Esophagus (tissue), 2 donors: ENCODE data around the gene MCMBP. TPM values are rescaled to one million over a fixed set of nuclear protein-coding genes. Genes with fewer than 3 reads are reported as not detected.
"Not testable (repeated sequence)": the region's sequence is repeated elsewhere in the genome, so short reads cannot be mapped to it uniquely, and the experiment has no call there.

Source experiments
- H3K27ac ChIP-seq, 2 donors: one replicate each; pipeline ENCODE4 v1.5.1; 2013; ENCODE audit warnings: low read depth in 2 of 2, mild to moderate bottlenecking in 2 of 2, inconsistent platforms in 1 of 2, low read length in 1 of 2, moderate library complexity in 1 of 2
- H3K27me3 ChIP-seq, 2 donors: one replicate each; pipeline ENCODE4 v1.6.1; 2013; ENCODE audit warnings: low read length in 2 of 2, control low read depth in 1 of 2, mild to moderate bottlenecking in 1 of 2; ENCODE audit not compliant: insufficient read depth in 2 of 2, control insufficient read depth in 1 of 2
- H3K36me3 ChIP-seq, 2 donors: one replicate each; pipeline ENCODE4 v1.6.1; 2013; ENCODE audit warnings: low read length in 1 of 2; ENCODE audit not compliant: control insufficient read depth in 2 of 2, insufficient read depth in 2 of 2
- H3K4me1 ChIP-seq, 2 donors: one replicate each; pipeline ENCODE4 v1.6.1; 2013; ENCODE audit warnings: low read length in 1 of 2; ENCODE audit not compliant: control insufficient read depth in 2 of 2, insufficient read depth in 2 of 2
- H3K4me3 ChIP-seq, 2 donors: one replicate each; pipeline ENCODE4 v1.5.1; 2013; ENCODE audit warnings: low read length in 2 of 2, mild to moderate bottlenecking in 2 of 2, low read depth in 1 of 2, moderate library complexity in 1 of 2
- H3K9me3 ChIP-seq, 2 donors: one replicate each; pipeline ENCODE4 v1.6.1; 2013; ENCODE audit warnings: mild to moderate bottlenecking in 2 of 2, low read depth in 1 of 2, low read length in 1 of 2, moderate library complexity in 1 of 2; ENCODE audit not compliant: control insufficient read depth in 2 of 2, insufficient read depth in 1 of 2
- WGBS, 2 donors: extraction: QIAGEN DNeasy Blood & Tissue Kit; methylation state at CpG; one replicate each; pipeline ENCODE4 v1.1.7; 2013; 5-methylcytosine and 5-hydroxymethylcytosine counted together
- polyA plus RNA-seq, 2 donors: library from polyadenylated mRNA; stranded (reverse); fragments of 200-250 nt; gene quantifications; one replicate each; pipeline ENCODE4 v1.2.3, GENCODE V29; 2013
- donor health status: healthy with polysubstance abuse.
- donor health status: Bipolar disorder and iron deficiency.

MCMBP gene
- polyA plus RNA-seq, 2 donors: 13.7 to 28.9 TPM

GRCh38 chr10:119801998-119802538 is 70.6 kb downstream of the MCMBP start:
- H3K27me3 ChIP-seq: no peaks in the 10 kb centered on the region

GRCh38 chr10:119801176-119801575 is 71.5 kb downstream of the MCMBP start:
- Histone ChIP-seq H3K27ac (no peak overlapping the region), H3K4me1 (no peaks in the 10 kb centered on the region), H3K9me3 (no peaks in the 10 kb centered on the region), H3K36me3 (no peaks in the 10 kb centered on the region), H3K27me3 (no peaks in the 10 kb centered on the region), H3K4me3 (no peak overlapping the region)
- 94 to 95% methylated on average over 2 of the region's 2 CpGs for WGBS, 2 donors

More at GRCh38 chr10:119801998-119802538, 70.6 kb downstream of the MCMBP start:
- no peak overlapping the region for H3K27ac ChIP-seq
- H3K36me3 ChIP-seq: no peaks in the 10 kb centered on the region
- 86 to 87% methylated on average over 6 of the region's 6 CpGs for WGBS, 2 donors
- H3K4me3 ChIP-seq: no peak overlapping the region
- H3K9me3 ChIP-seq: no peaks in the 10 kb centered on the region
- H3K4me1 ChIP-seq: no peaks in the 10 kb centered on the region

GRCh38 chr10:119796039-119796438 is 76.6 kb downstream of the MCMBP start:
- H3K27me3 ChIP-seq: no peaks in the 10 kb centered on the region
- no peak overlapping the region for H3K4me3 ChIP-seq
- H3K4me1 ChIP-seq: no peaks in the 10 kb centered on the region
- WGBS, 2 donors: 98 to 99% methylated on average over 4 to 6 of the region's 6 CpGs
- H3K36me3 ChIP-seq: no peaks in the 10 kb centered on the region
- no peaks in the 10 kb centered on the region for H3K9me3 ChIP-seq
- H3K27ac ChIP-seq: no peak overlapping the region

GRCh38 chr10:119795101-119795500 is 77.5 kb downstream of the MCMBP start:
- not testable (repeated sequence) for H3K27me3 ChIP-seq, H3K4me1 ChIP-seq, H3K4me3 ChIP-seq, H3K9me3 ChIP-seq, H3K27ac ChIP-seq, H3K36me3 ChIP-seq
- 97 to 98% methylated on average over 12 to 30 of the region's 32 CpGs for WGBS, 2 donors

GRCh38 chr10:119786117-119786769 is 86.4 kb downstream of the MCMBP start:
- 78 to 86% methylated on average over 5 of the region's 5 CpGs for WGBS, 2 donors
- H3K27me3 ChIP-seq: no peaks in the 10 kb centered on the region
- no peaks in the 10 kb centered on the region for H3K36me3 ChIP-seq
- H3K4me3 ChIP-seq: no peak overlapping the region
- H3K9me3 ChIP-seq: no peaks in the 10 kb centered on the region
- H3K4me1 ChIP-seq: no peaks in the 10 kb centered on the region
- H3K27ac ChIP-seq: no peak overlapping the region

GRCh38 chr10:119784340-119785067 is 88.1 kb downstream of the MCMBP start:
- no peaks in the 10 kb centered on the region for H3K9me3 ChIP-seq
- no peaks in the 10 kb centered on the region for H3K36me3 ChIP-seq
- no peaks in the 10 kb centered on the region for H3K4me1 ChIP-seq
- H3K27ac ChIP-seq: no peak overlapping the region
- no peak overlapping the region for H3K4me3 ChIP-seq
- H3K27me3 ChIP-seq: no peaks in the 10 kb centered on the region
- 55 to 65% methylated on average over 7 of the region's 7 CpGs for WGBS, 2 donors

GRCh38 chr10:119783665-119784027 is 89.0 kb downstream of the MCMBP start:
- Histone ChIP-seq H3K27me3 (no peaks in the 10 kb centered on the region), H3K36me3 (no peaks in the 10 kb centered on the region), H3K4me1 (no peaks in the 10 kb centered on the region), H3K27ac (no peak overlapping the region), H3K9me3 (no peaks in the 10 kb centered on the region), H3K4me3 (no peak overlapping the region)
- 75 to 81% methylated on average over 7 of the region's 7 CpGs for WGBS, 2 donors

GRCh38 chr10:119782981-119783664 is 89.5 kb downstream of the MCMBP start:
- 83 to 91% methylated on average over 4 of the region's 4 CpGs for WGBS, 2 donors
- Histone ChIP-seq H3K4me1 (no peaks in the 10 kb centered on the region), H3K27me3 (no peaks in the 10 kb centered on the region), H3K4me3 (no peak overlapping the region), H3K9me3 (no peaks in the 10 kb centered on the region), H3K27ac (no peak overlapping the region), H3K36me3 (no peaks in the 10 kb centered on the region)

GRCh38 chr10:119781498-119781897 is 91.1 kb downstream of the MCMBP start:
- H3K36me3 ChIP-seq: no peaks in the 10 kb centered on the region
- 82 to 83% methylated on average over 2 of the region's 2 CpGs for WGBS, 2 donors
- H3K9me3 ChIP-seq: no peaks in the 10 kb centered on the region
- no peaks in the 10 kb centered on the region for H3K27me3 ChIP-seq
- no peak overlapping the region for H3K27ac ChIP-seq
- no peak overlapping the region for H3K4me3 ChIP-seq
- no peaks in the 10 kb centered on the region for H3K4me1 ChIP-seq
